ENCODE results near the gene TMEM126A. TPM values are rescaled to one million over a fixed set of nuclear protein-coding genes. Genes with fewer than 3 reads are reported as not detected.

TMEM126A gene
- total and polyA plus RNA-seq, 2 of the 13 experiments (the other 11 are each of a cell fraction or from before 2014, with no cell fraction given): 59.5 to 66.9 TPM

- TF ChIP-seq STAT6 (CRISPR knock-in tag; IDR thresholded peaks at IDR 0.05; ENCODE audit: borderline replicate concordance): no peak
- no peak for TF ChIP-seq RAD21 (CRISPR knock-in tag; IDR thresholded peaks at IDR 0.05)
- no peak for TF ChIP-seq TFDP1 (CRISPR knock-in tag; IDR thresholded peaks at IDR 0.05; ENCODE audit: borderline replicate concordance)
- no peak for TF ChIP-seq ZNF282 (IDR thresholded peaks at IDR 0.05; ENCODE audit: partially characterized antibody)
- TF ChIP-seq ZNF512B (CRISPR knock-in tag; IDR thresholded peaks at IDR 0.05; ENCODE audit: borderline replicate concordance): no peak
- no peak for TF ChIP-seq ATF1 (CRISPR knock-in tag; IDR thresholded peaks at IDR 0.05)
- no peak for TF ChIP-seq ZBED4 (CRISPR knock-in tag; IDR thresholded peaks at IDR 0.05; ENCODE audit: borderline replicate concordance)
- TF ChIP-seq ZNF205 (CRISPR knock-in tag; IDR thresholded peaks at IDR 0.05): no peak
- TF ChIP-seq MXD4 (CRISPR knock-in tag; IDR thresholded peaks at IDR 0.05): no peak
- TF ChIP-seq ZNF18 (CRISPR knock-in tag; IDR thresholded peaks at IDR 0.05; ENCODE audit: insufficient replicate concordance): no peak
Measured at GRCh38 chr11:85643191-85643614, 4.6 kb upstream of the TMEM126A start (continued).

Data from HepG2 (cell line).